Measurements from ENCODE around the gene CHRNA9.
A peak's percentile ranks its signal among the peaks of the same experiment; 100 is the strongest.
"Not testable (repeated sequence)": the region's sequence is repeated elsewhere in the genome, so short reads cannot be mapped to it uniquely, and the experiment has no call there.

CHRNA9 gene

GRCh38 chr4:40334591-40335524 lies at the start of gene CHRNA9:
TSS of gene CHRNA9 (plus strand) at chr4:40335333. CDS start at chr4:40335468, 135 bp downstream.
- DNase-seq (ENCODE audit: low read depth in 1 of 2, low spot score in 1 of 2), result no peak

- no peak for DNase-seq (ENCODE audit: low read depth in 1 of 2, low spot score in 1 of 2)
Observed at GRCh38 chr4:40285692-40286091, 49.4 kb upstream of the CHRNA9 start.

GRCh38 chr4:40288566-40288965 lies 46.6 kb upstream of the CHRNA9 start:
- no peak for DNase-seq (ENCODE audit: low read depth in 1 of 2, low spot score in 1 of 2)

- no peak for DNase-seq (ENCODE audit: low read depth in 1 of 2, low spot score in 1 of 2)
Observed at GRCh38 chr4:40289366-40290188, 45.6 kb upstream of the CHRNA9 start.

- DNase-seq (ENCODE audit: low read depth in 1 of 2, low spot score in 1 of 2), result not testable (repeated sequence)
Observed at GRCh38 chr4:40290611-40291186, 44.4 kb upstream of the CHRNA9 start.

GRCh38 chr4:40292313-40292759 lies 42.8 kb upstream of the CHRNA9 start:
- DNase-seq (ENCODE audit: low read depth in 1 of 2, low spot score in 1 of 2), result no peak

GRCh38 chr4:40294339-40294738 lies 40.8 kb upstream of the CHRNA9 start:
- DNase-seq (ENCODE audit: low read depth in 1 of 2, low spot score in 1 of 2), result no peak

- DNase-seq (ENCODE audit: low read depth in 1 of 2, low spot score in 1 of 2), result not testable (repeated sequence)
Observed at GRCh38 chr4:40295030-40295429, 40.1 kb upstream of the CHRNA9 start.

GRCh38 chr4:40295572-40295971 lies 39.6 kb upstream of the CHRNA9 start:
- DNase-seq (ENCODE audit: low read depth in 1 of 2, low spot score in 1 of 2), result no peak

- DNase-seq (ENCODE audit: low read depth in 1 of 2, low spot score in 1 of 2), result no peak
Observed at GRCh38 chr4:40299126-40299525, 36.0 kb upstream of the CHRNA9 start.

- DNase-seq (ENCODE audit: low read depth in 1 of 2, low spot score in 1 of 2), result no peak
Observed at GRCh38 chr4:40299811-40300292, 35.3 kb upstream of the CHRNA9 start.

GRCh38 chr4:40300371-40301162 lies 34.6 kb upstream of the CHRNA9 start:
- no peak for DNase-seq (ENCODE audit: low read depth in 1 of 2, low spot score in 1 of 2)

- peak; percentile 25 to 44 for DNase-seq (ENCODE audit: low read depth in 1 of 2, low spot score in 1 of 2)
Observed at GRCh38 chr4:40301603-40302002, 33.5 kb upstream of the CHRNA9 start.

GRCh38 chr4:40303751-40304150 lies 31.4 kb upstream of the CHRNA9 start:
- no peak for DNase-seq (ENCODE audit: low read depth in 1 of 2, low spot score in 1 of 2)

GRCh38 chr4:40305328-40306170 lies 29.6 kb upstream of the CHRNA9 start:
- no peak for DNase-seq (ENCODE audit: low read depth in 1 of 2, low spot score in 1 of 2)

GRCh38 chr4:40306226-40306625 lies 28.9 kb upstream of the CHRNA9 start:
- DNase-seq (ENCODE audit: low read depth in 1 of 2, low spot score in 1 of 2), result no peak

- no peak for DNase-seq (ENCODE audit: low read depth in 1 of 2, low spot score in 1 of 2)
Observed at GRCh38 chr4:40306976-40307375, 28.2 kb upstream of the CHRNA9 start.

- peak; percentile 41 to 48 for DNase-seq (ENCODE audit: low read depth in 1 of 2, low spot score in 1 of 2)
Observed at GRCh38 chr4:40307627-40308497, 27.3 kb upstream of the CHRNA9 start.
